HG03520 (cell line): Measurements from ENCODE around the gene DAPP1.

Source experiments
- ATAC-seq: cut with Tn5 transposase; IDR thresholded peaks from one replicate; pipeline ENCODE4 v1.9.1; 2021; ENCODE audit warnings: mild to moderate bottlenecking, moderate library complexity; ENCODE audit not compliant: unreplicated experiment

The DAPP1 gene

GRCh38 chr4:99852199-99852749 lies 35.6 kb downstream of the DAPP1 start:
- ATAC-seq, result no peak

GRCh38 chr4:99853190-99853589 lies 36.6 kb downstream of the DAPP1 start:
- no peak for ATAC-seq

GRCh38 chr4:99853999-99854398 lies 37.4 kb downstream of the DAPP1 start:
- ATAC-seq, result no peak

GRCh38 chr4:99855678-99856077 lies 39.1 kb downstream of the DAPP1 start:
- peak; percentile 38 for ATAC-seq

- ATAC-seq, result peak; percentile 3
These were observed 39.5 kb downstream of the DAPP1 start for GRCh38 chr4:99856166-99856565.

- no peak for ATAC-seq
These were observed 40.7 kb downstream of the DAPP1 start for GRCh38 chr4:99857307-99857706.

- ATAC-seq, result no peak
These were observed 43.0 kb downstream of the DAPP1 start for GRCh38 chr4:99859618-99860017.

- no peak for ATAC-seq
These were observed 43.9 kb downstream of the DAPP1 start for GRCh38 chr4:99860521-99860920.

- ATAC-seq, result peak; percentile 49
These were observed 44.7 kb downstream of the DAPP1 start for GRCh38 chr4:99861120-99861905.

- no peak for ATAC-seq
These were observed 47.2 kb downstream of the DAPP1 start for GRCh38 chr4:99863804-99864203.

- ATAC-seq, result no peak
These were observed 51.5 kb downstream of the DAPP1 start for GRCh38 chr4:99868126-99868596.

GRCh38 chr4:99872570-99872969 lies 55.9 kb downstream of the DAPP1 start:
- no peak for ATAC-seq

- ATAC-seq, result no peak
These were observed 58.4 kb downstream of the DAPP1 start for GRCh38 chr4:99875071-99875470.

GRCh38 chr4:99876946-99877345 lies 60.3 kb downstream of the DAPP1 start:
- ATAC-seq, result no peak

GRCh38 chr4:99878604-99879003 lies 62.0 kb downstream of the DAPP1 start:
- no peak for ATAC-seq

- no peak for ATAC-seq
These were observed 62.8 kb downstream of the DAPP1 start for GRCh38 chr4:99879458-99879857.

- no peak for ATAC-seq
These were observed 68.5 kb downstream of the DAPP1 start for GRCh38 chr4:99885063-99885664.

GRCh38 chr4:99885687-99886086 lies 69.1 kb downstream of the DAPP1 start:
- ATAC-seq, result no peak

GRCh38 chr4:99886146-99886545 lies 69.5 kb downstream of the DAPP1 start:
- ATAC-seq, result no peak

GRCh38 chr4:99887837-99888236 lies 71.2 kb downstream of the DAPP1 start:
- ATAC-seq, result no peak

GRCh38 chr4:99891351-99891750 lies 74.7 kb downstream of the DAPP1 start:
- no peak for ATAC-seq

- ATAC-seq, result no peak
These were observed 76.4 kb downstream of the DAPP1 start for GRCh38 chr4:99893029-99893428.
